Bone marrow (tissue), 2 donors: ENCODE results near the gene SCNN1B.
"Not testable (repeated sequence)": the region's sequence is repeated elsewhere in the genome, so short reads cannot be mapped to it uniquely, and the experiment has no call there.

ENCODE experiments used
- DNase-seq, 2 donors: peaks; one replicate each; lab custom pipeline; 2025; lab: John Stamatoyannopoulos, UW

SCNN1B gene

GRCh38 chr16:23381702-23382101 is 79.6 kb downstream of the SCNN1B start:
- not testable (repeated sequence) for DNase-seq

DNA sequence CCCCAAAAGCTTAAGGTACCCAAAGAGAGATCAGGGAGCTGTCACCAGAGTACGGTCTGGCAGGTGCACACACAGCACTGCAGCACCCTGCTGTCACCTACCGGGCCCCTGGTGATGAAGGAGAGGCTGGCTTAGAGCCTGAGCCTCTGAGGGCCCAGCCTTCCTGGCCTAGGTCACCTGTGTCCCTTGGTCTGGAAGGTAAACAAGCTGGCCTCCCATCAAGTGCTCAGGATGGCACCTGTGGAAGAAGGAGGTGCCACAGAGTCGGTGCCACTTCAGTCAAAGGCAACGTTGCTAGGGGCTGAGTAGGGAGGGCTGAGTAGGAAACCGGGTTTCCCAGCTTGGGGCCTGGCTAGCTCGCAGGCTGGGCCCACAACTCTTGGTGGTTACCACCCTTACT is 80.2 kb downstream of the SCNN1B start:
- DNase-seq, result no peak

GRCh38 chr16:23383881-23384280 is 81.8 kb downstream of the SCNN1B start:
- DNase-seq, result no peak

DNA sequence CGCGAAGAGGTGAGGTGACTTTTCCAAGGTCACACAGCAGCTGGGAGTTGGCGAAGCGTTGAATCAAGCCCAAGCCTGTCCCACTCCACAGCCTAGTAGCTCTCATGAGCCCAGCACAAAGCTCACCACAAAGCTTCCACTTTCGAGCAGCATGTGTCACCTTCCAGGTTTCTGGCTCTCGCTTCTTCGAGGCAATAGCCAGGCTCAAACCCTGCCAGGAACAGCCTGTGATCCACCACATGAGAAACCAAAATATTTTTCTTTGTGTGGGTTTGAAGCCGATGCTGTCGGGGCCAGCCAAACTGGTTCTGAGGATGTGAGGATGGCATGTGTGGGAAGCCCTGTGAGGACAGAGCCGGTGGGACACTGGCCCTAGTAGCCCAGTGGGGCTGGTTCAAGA is 82.8 kb downstream of the SCNN1B start:
- DNase-seq, result no peak

- DNase-seq, result no peak
These were observed 83.3 kb downstream of the SCNN1B start for GRCh38 chr16:23385441-23385840.

- no peak for DNase-seq
These were observed 85.6 kb downstream of the SCNN1B start for GRCh38 chr16:23387666-23388065.

GRCh38 chr16:23388786-23389185 is 86.7 kb downstream of the SCNN1B start:
- DNase-seq, result no peak

GRCh38 chr16:23389201-23389600 is 87.1 kb downstream of the SCNN1B start:
- no peak for DNase-seq

DNA sequence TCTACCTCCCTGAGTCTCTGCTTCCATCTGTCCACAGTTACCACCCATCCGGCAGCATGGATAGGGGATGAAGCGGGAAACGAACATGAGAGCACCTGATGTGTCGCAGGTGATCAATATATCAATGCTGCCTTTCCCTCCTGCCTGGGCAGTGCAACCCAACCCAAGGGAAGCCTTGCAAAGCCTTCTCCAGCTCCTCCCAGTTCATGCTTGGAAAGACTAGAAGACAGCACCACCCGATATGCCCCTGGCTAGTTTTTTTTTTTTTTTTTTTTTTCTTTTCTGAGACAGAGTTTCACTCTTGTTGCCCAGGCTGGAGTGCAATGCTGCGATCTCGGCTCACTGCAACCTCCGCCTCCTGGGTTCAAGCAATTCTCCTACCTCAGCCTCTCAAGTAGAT is 87.8 kb downstream of the SCNN1B start:
- not testable (repeated sequence) for DNase-seq

- DNase-seq, result no peak
These were observed 89.5 kb downstream of the SCNN1B start for GRCh38 chr16:23391381-23392222.

GRCh38 chr16:23392223-23392600 is 90.1 kb downstream of the SCNN1B start:
- DNase-seq, result no peak

- DNase-seq, result no peak
These were observed 92.2 kb downstream of the SCNN1B start for GRCh38 chr16:23394141-23394831.

DNA sequence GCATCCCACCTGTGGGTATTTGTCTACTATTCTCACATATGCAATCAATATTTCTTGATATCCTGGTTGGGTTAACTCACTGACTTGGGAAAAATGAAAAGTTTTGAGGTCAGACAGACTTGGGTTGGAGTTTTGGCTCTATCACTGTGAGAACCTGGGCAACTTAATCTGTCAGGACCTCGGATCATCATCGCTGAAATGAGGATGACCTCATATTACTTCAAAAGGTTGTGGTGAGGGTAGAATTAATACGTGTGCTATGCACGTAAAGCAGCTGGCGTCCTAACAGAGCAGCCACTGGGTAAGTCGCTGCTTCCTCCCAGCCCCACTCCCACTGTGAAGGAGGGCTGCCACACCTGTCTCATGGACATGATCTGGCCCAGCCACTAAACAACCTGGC is 93.6 kb downstream of the SCNN1B start:
- DNase-seq, result no peak

GRCh38 chr16:23397464-23397863 is 95.4 kb downstream of the SCNN1B start:
- DNase-seq, result no peak

DNA sequence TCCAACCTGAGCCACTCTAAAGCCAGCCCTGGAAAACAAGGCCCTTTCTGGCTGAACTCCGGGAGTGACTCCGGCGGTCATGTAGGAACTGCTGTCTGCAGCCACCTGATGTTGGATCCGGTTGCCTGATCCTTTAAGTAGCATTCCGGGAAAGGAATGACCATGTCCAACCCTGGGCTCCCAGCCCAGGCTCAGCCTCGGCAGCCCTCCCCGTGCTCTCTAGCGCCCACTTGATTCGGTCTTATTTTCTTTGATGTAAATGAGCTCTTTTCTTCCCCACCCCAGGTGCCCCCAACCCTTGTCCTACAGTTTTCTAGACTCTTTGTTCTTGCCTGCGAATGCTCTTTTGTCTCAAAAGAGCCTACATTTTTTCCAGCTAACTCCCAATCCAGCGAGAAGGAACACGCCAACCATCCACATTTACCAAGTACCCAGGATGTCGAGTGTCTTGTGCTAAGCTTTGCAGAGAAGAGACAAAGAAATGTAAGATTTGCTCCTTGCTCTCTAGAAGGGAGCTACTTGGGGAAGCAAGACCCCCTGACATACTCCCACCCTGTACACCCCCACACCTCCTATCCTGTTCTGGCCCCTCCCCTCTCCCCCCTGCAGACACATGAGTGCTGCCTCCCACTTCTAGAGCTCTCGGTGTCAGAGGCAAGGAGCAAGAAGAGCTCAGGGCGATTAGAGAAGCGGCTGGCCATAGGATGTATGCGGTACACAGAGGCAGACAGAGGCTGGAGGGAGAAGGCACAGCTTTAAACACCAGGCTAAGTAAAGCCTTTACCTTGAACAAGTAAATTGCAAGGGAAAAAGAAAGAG is 97.1 kb downstream of the SCNN1B start:
- DNase-seq, result no peak

DNA sequence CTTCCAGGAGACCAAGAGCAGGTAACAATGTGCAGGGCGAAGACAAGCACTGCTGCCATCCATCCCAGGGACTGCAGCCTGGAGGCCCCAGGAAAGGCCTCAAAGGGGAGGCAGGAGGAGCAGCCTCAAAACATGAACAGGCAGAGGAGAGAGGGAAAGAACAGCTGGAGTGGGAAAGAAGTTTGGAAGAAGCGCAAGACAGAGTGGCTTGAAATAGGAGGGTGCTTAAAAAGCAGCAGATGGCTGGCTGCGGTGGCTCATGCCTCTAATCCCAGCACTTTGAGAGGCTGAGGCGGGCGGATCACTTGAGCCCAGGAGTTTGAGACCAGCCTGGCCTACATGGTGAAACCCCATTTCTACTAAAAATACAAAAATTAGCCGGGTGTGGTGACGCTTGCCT is 98.3 kb downstream of the SCNN1B start:
- not testable (repeated sequence) for DNase-seq

DNA sequence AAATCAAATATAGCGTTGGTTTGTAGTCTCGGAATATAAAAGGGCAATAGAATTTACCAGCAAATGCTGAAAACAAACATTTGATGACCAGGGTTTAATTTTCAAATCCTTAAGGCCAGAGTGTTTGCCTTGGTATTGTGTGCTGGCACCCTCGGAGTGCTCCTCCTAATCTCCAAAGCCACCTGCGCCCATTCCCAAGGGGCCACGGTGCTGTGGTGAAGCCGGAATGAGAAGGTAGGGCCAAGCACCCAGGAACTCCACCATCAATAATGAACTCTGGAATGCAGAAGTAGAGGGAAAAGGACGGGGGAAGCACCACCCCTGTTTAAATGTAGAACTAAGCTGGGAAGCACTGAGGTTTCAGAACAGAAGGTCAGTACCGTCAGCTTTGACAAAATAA is 99.0 kb downstream of the SCNN1B start:
- DNase-seq, result no peak

DNA sequence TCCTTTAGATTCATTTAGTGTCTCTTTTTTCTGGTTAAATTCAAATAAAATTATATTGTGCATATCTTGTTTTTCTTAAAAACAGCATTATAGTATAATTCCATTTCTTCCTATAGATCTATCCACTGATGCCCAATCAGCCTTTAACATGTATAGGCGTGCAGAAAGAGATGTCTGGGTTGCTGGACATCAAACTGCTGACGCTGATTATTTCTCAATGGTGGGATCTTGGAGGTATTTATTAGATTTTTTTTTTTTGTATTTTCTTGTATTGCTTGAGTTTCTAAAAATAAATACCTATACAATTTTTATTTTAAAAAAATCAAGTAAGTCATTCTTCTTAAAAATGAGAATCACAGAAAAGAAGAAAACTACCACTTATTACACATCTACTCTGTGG is 100.0 kb downstream of the SCNN1B start:
- no peak for DNase-seq

DNA sequence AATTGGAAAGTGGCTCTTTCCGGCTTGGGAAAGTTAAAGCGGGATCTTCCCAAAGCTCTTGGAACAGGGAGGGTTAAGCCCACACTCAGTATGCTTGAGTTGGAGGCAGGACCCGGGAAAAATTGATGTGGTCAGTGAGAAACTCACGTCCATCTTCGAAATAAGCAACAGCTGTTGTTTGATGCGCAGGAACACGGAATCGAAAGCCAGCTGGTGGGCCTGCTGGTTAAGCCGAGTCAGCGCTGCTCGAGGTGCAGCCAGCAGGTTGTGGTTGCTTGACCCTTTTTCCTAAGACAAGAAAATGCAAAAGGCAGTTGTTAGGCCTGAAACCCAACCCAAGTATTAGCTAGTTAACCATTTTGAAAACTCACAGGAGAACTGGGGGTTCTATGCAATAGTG is 101.4 kb downstream of the SCNN1B start:
- no peak for DNase-seq

GRCh38 chr16:23406024-23406423 is 103.9 kb downstream of the SCNN1B start:
- DNase-seq, result no peak

DNA sequence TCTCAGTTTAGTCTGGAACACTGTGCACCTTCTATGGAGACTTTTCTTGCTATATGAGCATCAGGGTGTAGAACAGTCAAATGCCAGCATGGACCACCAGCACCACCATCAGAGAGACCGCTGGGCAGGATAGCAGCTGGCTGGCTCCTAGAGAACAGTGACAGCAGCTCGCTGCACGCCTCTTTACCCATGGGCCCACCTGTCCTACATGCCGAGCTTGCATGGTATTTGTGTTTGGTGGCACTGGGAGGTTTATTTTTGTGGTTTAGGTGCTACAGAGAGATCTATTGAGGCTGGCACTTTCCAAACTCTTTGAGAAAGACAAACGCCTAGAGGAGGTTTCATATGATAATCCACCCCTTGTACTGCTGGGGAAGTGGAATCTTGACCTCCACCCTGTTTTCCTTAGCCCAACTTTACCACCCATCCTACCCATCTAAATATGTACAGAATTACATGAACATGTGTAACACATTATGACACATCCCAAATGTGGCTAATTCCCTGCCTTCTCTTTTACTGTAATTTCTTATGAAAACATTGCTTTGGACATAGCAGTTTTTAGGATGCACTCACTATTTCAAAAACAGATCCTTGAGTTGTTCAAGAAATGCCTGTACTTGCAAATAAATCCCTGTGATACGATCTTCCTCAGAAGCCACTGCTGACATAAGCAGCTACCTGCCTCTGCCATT is 104.6 kb downstream of the SCNN1B start:
- DNase-seq, result no peak
